AML-193 (cell line): ENCODE results near the gene AP4M1.

Experiments
- DNase-seq, 2 experiments: peaks; one replicate each; lab custom pipeline; 2025; lab: John Stamatoyannopoulos, UW

AP4M1 gene

GRCh38 chr7:100157334-100158228 lies 56.1 kb downstream of the AP4M1 start:
- DNase-seq = no peak
